H1 (cell line): ENCODE data around the gene FMO5. TPM values are rescaled to one million over a fixed set of nuclear protein-coding genes. Genes with fewer than 3 reads are reported as not detected.
"Not testable (repeated sequence)": the region's sequence is repeated elsewhere in the genome, so short reads cannot be mapped to it uniquely, and the experiment has no call there.

Source experiments
- CTCF ChIA-PET: fragments of 300-600 bp; sonication (Branson Sonifier 250); formaldehyde crosslinking; loops from one replicate; lab custom pipeline; 2021; ENCODE audit not compliant: partially characterized antibody; lab: Charles Lee
- POLR2A ChIA-PET: fragments of 300-600 bp; sonication (Branson Sonifier 250); formaldehyde crosslinking; loops from one replicate; lab custom pipeline; 2021; ENCODE audit warnings: inconsistent platforms; ENCODE audit not compliant: partially characterized antibody; lab: Charles Lee
- DNase-seq, 2 experiments: peaks; one replicate each; pipeline versions ENCODE4 v3.0.0 to v3.0.0-alpha.2; 2010 to 2022; ENCODE audit warnings: low spot score in 2 of 2, low read depth in 1 of 2, mixed read lengths in 1 of 2
- FAIRE-seq: peaks from 2 replicates; lab custom pipeline; 2011; peaks lifted over from hg19 to GRCh38; lab: Jason Lieb, UNC
- H2AFZ ChIP-seq: 2 replicates; pipeline ENCODE4 v1.8.1; 2012; ENCODE audit warnings: low read length, inconsistent platforms
- H2AK5ac ChIP-seq: 2 replicates; pipeline ENCODE4 v1.6.1; 2013; ENCODE audit warnings: low read depth, low read length
- H2BK120ac ChIP-seq: replicated peaks from 2 replicates; pipeline ENCODE3; 2013; ENCODE audit warnings: low read depth, low read length, inconsistent platforms
- H2BK12ac ChIP-seq: 2 replicates; pipeline ENCODE4 v1.6.1; 2013; ENCODE audit warnings: low read depth, low read length
- H2BK15ac ChIP-seq: 2 replicates; pipeline ENCODE4 v1.6.1; 2013; ENCODE audit warnings: low read length
- H2BK20ac ChIP-seq: 2 replicates; pipeline ENCODE4 v1.6.1; 2013; ENCODE audit warnings: low read length
- H2BK5ac ChIP-seq: 2 replicates; pipeline ENCODE4 v1.6.1; 2013; ENCODE audit warnings: low read depth, low read length
- H3K14ac ChIP-seq: 2 replicates; pipeline ENCODE4 v1.6.1; 2013; ENCODE audit warnings: inconsistent platforms; ENCODE audit not compliant: insufficient read length
- H3K18ac ChIP-seq: 2 replicates; pipeline ENCODE4 v1.6.1; 2013; ENCODE audit warnings: low read length; ENCODE audit errors: extremely low read depth
- H3K23ac ChIP-seq: 2 replicates; pipeline ENCODE4 v1.6.1; 2013; ENCODE audit warnings: inconsistent platforms; ENCODE audit not compliant: insufficient read length
- H3K23me2 ChIP-seq: 2 replicates; pipeline ENCODE4 v1.6.1; 2013; ENCODE audit warnings: low read depth, low read length
- H3K27ac ChIP-seq: 2 replicates; pipeline ENCODE4 v1.6.1; 2011; ENCODE audit warnings: low read depth, low read length, inconsistent platforms
- H3K27me3 ChIP-seq, 4 experiments: replicated peaks in 1 of 4; 1 replicate in 1 of 4; 2 replicates in 3 of 4; pipeline versions ENCODE4 v1.6.1 to v1.8.1; 2011 to 2013; ENCODE audit warnings: low read length in 3 of 4, mild to moderate bottlenecking in 3 of 4, inconsistent platforms in 2 of 4, mixed read lengths in 2 of 4, moderate library complexity in 1 of 4; ENCODE audit not compliant: control insufficient read depth in 3 of 4, insufficient read depth in 3 of 4; ENCODE audit errors: extremely low read depth in 1 of 4
- H3K36me3 ChIP-seq, 4 experiments: 2 replicates each; pipeline versions ENCODE4 v1.6.1 to v1.8.1; 2011 to 2013; ENCODE audit warnings: mild to moderate bottlenecking in 4 of 4, low read length in 3 of 4, moderate library complexity in 2 of 4, control low read depth in 1 of 4, inconsistent platforms in 1 of 4; ENCODE audit not compliant: insufficient read depth in 4 of 4, control insufficient read depth in 2 of 4
- H3K4ac ChIP-seq: replicated peaks from 2 replicates; pipeline ENCODE3; 2013; ENCODE audit warnings: low read length, low read depth, mixed read lengths, inconsistent platforms; ENCODE audit not compliant: insufficient read length
- H3K4me1 ChIP-seq, 4 experiments: replicated peaks in 1 of 4; 1 replicate in 1 of 4; 2 replicates in 3 of 4; pipeline versions ENCODE4 v1.6.1 to v1.8.1; 2011 to 2013; ENCODE audit warnings: low read length in 3 of 4, inconsistent platforms in 2 of 4, mixed read lengths in 1 of 4; ENCODE audit not compliant: insufficient read depth in 4 of 4, control insufficient read depth in 3 of 4
- H3K4me2 ChIP-seq, 2 experiments: 2 replicates each; pipeline versions ENCODE4 v1.6.1 to v1.8.1; 2011 to 2013; ENCODE audit warnings: low read depth in 2 of 2, low read length in 2 of 2, control low read depth in 1 of 2, inconsistent platforms in 1 of 2, mild to moderate bottlenecking in 1 of 2; ENCODE audit not compliant: insufficient read depth in 1 of 2
- H3K4me3 ChIP-seq, 4 experiments: fragments of 200-600, 300-600 bp in 1 of 4; sonication (generic), shearing (Covaris generic), sonication (Bioruptor Twin) in 1 of 4; 2 replicates each; pipeline versions ENCODE4 v1.5.1 to v1.8.1; 2011 to 2016; ENCODE audit warnings: low read length in 4 of 4, low read depth in 3 of 4, control low read depth in 2 of 4, inconsistent platforms in 2 of 4, mild to moderate bottlenecking in 2 of 4, mixed read lengths in 1 of 4, moderate library complexity in 1 of 4; ENCODE audit not compliant: insufficient read depth in 2 of 4; ENCODE audit errors: extremely low read depth in 1 of 4
- H3K56ac ChIP-seq: replicated peaks from 2 replicates; pipeline ENCODE3; 2013; ENCODE audit warnings: low read depth, mild to moderate bottlenecking, mixed read lengths, low read length, inconsistent platforms; ENCODE audit not compliant: insufficient read length
- H3K79me1 ChIP-seq: 2 replicates; pipeline ENCODE4 v1.6.1; 2013; ENCODE audit warnings: low read depth, low read length, control low read depth
- H3K79me2 ChIP-seq, 2 experiments: 2 replicates each; pipeline versions ENCODE4 v1.6.1 to v1.8.1; 2012 to 2013; ENCODE audit warnings: low read length in 2 of 2, mild to moderate bottlenecking in 2 of 2, inconsistent platforms in 1 of 2; ENCODE audit not compliant: insufficient read depth in 2 of 2, control insufficient read depth in 1 of 2
- H3K9ac ChIP-seq, 4 experiments: replicated peaks in 1 of 4; 1 replicate in 1 of 4; 2 replicates in 3 of 4; pipeline versions ENCODE4 v1.6.1 to v1.8.1; 2011 to 2013; ENCODE audit warnings: low read depth in 3 of 4, low read length in 3 of 4, control low read depth in 2 of 4, mild to moderate bottlenecking in 2 of 4, moderate library complexity in 2 of 4, inconsistent platforms in 1 of 4; ENCODE audit errors: extremely low read depth in 1 of 4
- H3K9me3 ChIP-seq, 2 experiments: 2 replicates each; pipeline versions ENCODE4 v1.6.1 to v1.8.1; 2012 to 2013; ENCODE audit warnings: mild to moderate bottlenecking in 2 of 2, moderate library complexity in 2 of 2, control low read depth in 1 of 2, inconsistent platforms in 1 of 2, low read depth in 1 of 2, low read length in 1 of 2, mixed read lengths in 1 of 2; ENCODE audit not compliant: insufficient read depth in 2 of 2
- H4K20me1 ChIP-seq, 2 experiments: replicated peaks in 1 of 2; 2 replicates each; pipeline versions ENCODE3 to v1.8.1; 2011 to 2013; ENCODE audit warnings: inconsistent platforms in 2 of 2, low read length in 2 of 2, mild to moderate bottlenecking in 1 of 2; ENCODE audit not compliant: insufficient read depth in 2 of 2, control insufficient read depth in 1 of 2
- H4K5ac ChIP-seq: 2 replicates; pipeline ENCODE4 v1.6.1; 2013; ENCODE audit warnings: low read length, low read depth, mixed read lengths, inconsistent platforms; ENCODE audit not compliant: insufficient read length
- H4K8ac ChIP-seq: 2 replicates; pipeline ENCODE4 v1.8.0; 2013; ENCODE audit warnings: mild to moderate bottlenecking, moderate library complexity, low read length, inconsistent platforms; ENCODE audit not compliant: insufficient read depth; ENCODE audit errors: extremely low read depth
- H4K91ac ChIP-seq: replicated peaks from 2 replicates; pipeline ENCODE3; 2013; ENCODE audit warnings: low read length, mixed read lengths, inconsistent platforms; ENCODE audit not compliant: insufficient read length
- WGBS, 2 experiments: shearing (Covaris generic) in 1 of 2; methylation state at CpG; one replicate each; pipeline versions ENCODE4 v1.1.6 to v1.1.7; 2013 to 2015; ENCODE audit warnings: low lambda C conversion rate in 2 of 2, mixed read lengths in 2 of 2, inconsistent platforms in 1 of 2, low coverage in 1 of 2, missing lambda C conversion rate in 1 of 2; ENCODE audit not compliant: insufficient replicate concordance in 2 of 2, insufficient coverage in 1 of 2, insufficient read length in 1 of 2; ENCODE audit errors: extremely low coverage in 1 of 2, missing lambda C conversion rate in 1 of 2; 5-methylcytosine and 5-hydroxymethylcytosine counted together
- polyA plus RNA-seq, 7 experiments: library from polyadenylated mRNA; depleted of rRNA in 3 of 7; stranded (reverse) in 5 of 7; unstranded in 2 of 7; fragments of >200 nt in 5 of 7; fragments of 200-250 nt in 2 of 7; gene quantifications; 1 replicate in 5 of 7; 2 replicates in 1 of 7; 4 replicates in 1 of 7; pipeline versions ENCODE4 v1.2.1 to v1.2.3, GENCODE V29; 2011 to 2013; ENCODE audit warnings: missing spikeins in 2 of 7, mixed read lengths in 2 of 7
- total RNA-seq: library from RNA; stranded (reverse); fragmentation: NEBNext Ultra II Directional; extraction: Animal tissue kit (Norgen Biotek cat#: 25700); gene quantifications from 2 replicates; pipeline ENCODE4 v1.2.1, GENCODE V29; 2021

Gene FMO5
- total and polyA plus RNA-seq, 2 of the 8 experiments (the other 6 are each of a cell fraction or from before 2014, with no cell fraction given), result 0.27 to 0.34 TPM

DNA sequence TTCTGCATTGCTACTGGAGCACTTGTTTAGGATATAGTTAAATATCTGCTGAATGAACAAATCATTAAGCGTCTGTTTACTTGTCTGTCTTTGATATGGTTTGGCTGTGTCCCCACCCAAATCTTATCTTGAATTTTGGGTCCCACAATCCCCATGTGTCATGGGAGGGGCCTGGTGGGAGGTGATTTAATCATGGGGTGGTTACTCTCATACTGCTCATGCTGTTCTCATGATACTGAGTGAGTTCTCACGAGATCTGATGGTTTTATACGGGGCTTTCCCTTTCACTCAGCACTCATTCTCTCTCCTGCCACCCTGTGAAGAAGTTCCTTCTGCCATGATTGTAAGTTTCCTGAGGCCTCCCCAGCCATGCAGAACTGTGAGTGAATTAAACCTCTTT is 27.8 kb downstream of the FMO5 start:
- H4K91ac ChIP-seq, H2BK15ac ChIP-seq, H4K8ac ChIP-seq, H2BK20ac ChIP-seq, H4K20me1 ChIP-seq, DNase-seq, H3K27ac ChIP-seq, H3K4me1 ChIP-seq, H3K36me3 ChIP-seq, H3K4ac ChIP-seq, H3K9ac ChIP-seq, H3K18ac ChIP-seq, H3K23ac ChIP-seq, FAIRE-seq, H3K79me2 ChIP-seq, H3K4me3 ChIP-seq, H2AFZ ChIP-seq, H2BK12ac ChIP-seq, H3K56ac ChIP-seq, H3K4me2 ChIP-seq, H4K5ac ChIP-seq, H3K23me2 ChIP-seq, POLR2A ChIA-PET, H2BK120ac ChIP-seq, H3K9me3 ChIP-seq, H2AK5ac ChIP-seq, H3K27me3 ChIP-seq, H3K79me1 ChIP-seq, H2BK5ac ChIP-seq, H3K14ac ChIP-seq: not testable (repeated sequence)
- CTCF ChIA-PET, result interaction anchor here (0.7 kb wide), 1 partner anchor 46 kb away, joined by 3 read pairs; no protein-coding TSS in a partner anchor
- 96% methylated on average over 3 of the region's 3 CpGs; no CpG with 5 or more reads in 1 of the 2 experiments for WGBS, 2 experiments
